T47D (cell line): ENCODE measurements around the gene IGF2BP2.

Source experiments
- DNase-seq, 2 experiments: peaks; one replicate each; pipeline versions ENCODE4 v3.0.0 to v3.0.0-alpha.2; 2011 to 2012; ENCODE audit warnings: low read depth in 1 of 2, low spot score in 1 of 2
- JUND ChIP-seq: IDR thresholded peaks from 2 replicates; pipeline ENCODE4 v1.6.1; 2012; ENCODE audit warnings: low read depth
- in situ Hi-C: cut with HindIII; loops from 2 replicates; pipeline ENCODE4 v1.10.0; 2016; ENCODE audit warnings: low sequenced_read_pairs, low pct_unique_long_range_greater_than_20kb

IGF2BP2 gene

GRCh38 chr3:185631108-185631507 lies 193.7 kb downstream of the IGF2BP2 start:
- no peak for DNase-seq
- in situ Hi-C loops, result no loop called here
- no peak for TF ChIP-seq JUND

GRCh38 chr3:185630182-185630622 lies 194.6 kb downstream of the IGF2BP2 start:
- no peak for DNase-seq
- no peak for TF ChIP-seq JUND

GRCh38 chr3:185629554-185630181 lies 195.2 kb downstream of the IGF2BP2 start:
- no peak for DNase-seq
- no peak for TF ChIP-seq JUND
- in situ Hi-C loops, result no loop called here

More at GRCh38 chr3:185630182-185630622, 194.6 kb downstream of the IGF2BP2 start:
- in situ Hi-C loops, result no loop called here

GRCh38 chr3:185625784-185626183 lies 199.1 kb downstream of the IGF2BP2 start:
- in situ Hi-C loops, result no loop called here
- DNase-seq, result no peak
- TF ChIP-seq JUND, result no peak

- TF ChIP-seq JUND, result no peak
- DNase-seq, result peak in 1 of 2 experiments; percentile 44
- in situ Hi-C loops, result no loop called here
Observed at GRCh38 chr3:185623939-185624665, 200.7 kb downstream of the IGF2BP2 start.

- no peak for TF ChIP-seq JUND
- in situ Hi-C loops, result no loop called here
- DNase-seq, result no peak
Observed at GRCh38 chr3:185613016-185613415, 211.8 kb downstream of the IGF2BP2 start.

- TF ChIP-seq JUND, result no peak
- no peak for DNase-seq
- in situ Hi-C loops, result no loop called here
Observed at GRCh38 chr3:185606196-185606595, 218.6 kb downstream of the IGF2BP2 start.

GRCh38 chr3:185605566-185605965 lies 219.3 kb downstream of the IGF2BP2 start:
- in situ Hi-C loops, result no loop called here
- no peak for TF ChIP-seq JUND
- no peak for DNase-seq

- TF ChIP-seq JUND, result no peak
- no peak for DNase-seq
- in situ Hi-C loops, result no loop called here
Observed at GRCh38 chr3:185595526-185595925, 229.3 kb downstream of the IGF2BP2 start.

- DNase-seq, result no peak
- in situ Hi-C loops, result no loop called here
- no peak for TF ChIP-seq JUND
Observed at GRCh38 chr3:185594073-185594472, 230.8 kb downstream of the IGF2BP2 start.
